Lower leg skin (tissue), 3 donors: ENCODE results near the gene RPL10.

Experiments
- POLR2A ChIP-seq, 2 donors: fragments of 450-650 bp; IDR thresholded peaks; one replicate each; pipeline ENCODE4 v1.6.1; 2016 to 2017; ENCODE audit warnings: antibody characterized with exemption in 2 of 2, mild to moderate bottlenecking in 1 of 2, moderate library complexity in 1 of 2
- TF ChIP-seq, protein P1 (sequence below), 3 donors: fragments of 450-650 bp; IDR thresholded peaks; one replicate each; pipeline ENCODE4 v1.5.1; 2016; ENCODE audit warnings: antibody characterized with exemption in 3 of 3, mild to moderate bottlenecking in 3 of 3, moderate library complexity in 2 of 3

DNA sequence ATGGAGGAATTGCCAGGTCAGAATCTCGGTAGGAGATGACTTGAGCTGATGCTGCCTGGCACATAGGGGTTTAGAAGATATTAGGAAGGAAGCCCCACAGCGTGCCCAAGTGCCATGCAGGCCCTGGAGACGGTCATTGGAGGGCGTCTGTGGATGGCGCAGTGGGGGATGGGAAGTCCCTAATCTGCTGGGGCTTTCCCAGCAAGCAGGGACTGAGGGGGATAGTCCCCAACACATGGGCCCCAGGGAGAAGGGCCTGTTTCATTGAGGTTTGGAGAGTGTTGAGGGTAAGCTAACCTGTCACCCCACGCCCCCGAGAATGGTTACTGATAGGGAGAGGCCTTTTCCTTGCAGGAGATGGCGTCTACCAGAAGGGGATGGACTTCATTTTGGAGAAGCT, 21.0 kb downstream of the RPL10 start:
- TF ChIP-seq, protein P1, sequence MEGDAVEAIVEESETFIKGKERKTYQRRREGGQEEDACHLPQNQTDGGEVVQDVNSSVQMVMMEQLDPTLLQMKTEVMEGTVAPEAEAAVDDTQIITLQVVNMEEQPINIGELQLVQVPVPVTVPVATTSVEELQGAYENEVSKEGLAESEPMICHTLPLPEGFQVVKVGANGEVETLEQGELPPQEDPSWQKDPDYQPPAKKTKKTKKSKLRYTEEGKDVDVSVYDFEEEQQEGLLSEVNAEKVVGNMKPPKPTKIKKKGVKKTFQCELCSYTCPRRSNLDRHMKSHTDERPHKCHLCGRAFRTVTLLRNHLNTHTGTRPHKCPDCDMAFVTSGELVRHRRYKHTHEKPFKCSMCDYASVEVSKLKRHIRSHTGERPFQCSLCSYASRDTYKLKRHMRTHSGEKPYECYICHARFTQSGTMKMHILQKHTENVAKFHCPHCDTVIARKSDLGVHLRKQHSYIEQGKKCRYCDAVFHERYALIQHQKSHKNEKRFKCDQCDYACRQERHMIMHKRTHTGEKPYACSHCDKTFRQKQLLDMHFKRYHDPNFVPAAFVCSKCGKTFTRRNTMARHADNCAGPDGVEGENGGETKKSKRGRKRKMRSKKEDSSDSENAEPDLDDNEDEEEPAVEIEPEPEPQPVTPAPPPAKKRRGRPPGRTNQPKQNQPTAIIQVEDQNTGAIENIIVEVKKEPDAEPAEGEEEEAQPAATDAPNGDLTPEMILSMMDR (IDR thresholded peaks at IDR 0.05) = no peak
- TF ChIP-seq POLR2A (IDR thresholded peaks at IDR 0.05) = no peak
